HEK293T (cell line): Measurements from ENCODE around the gene LTBR.

Source experiments
- CTCF ChIA-PET: fragments of 350-600 bp; formaldehyde crosslinking; extraction: SDS; loops from one replicate; lab custom pipeline; 2021; ENCODE audit warnings: antibody characterized with exemption, inconsistent platforms; lab: Yijun Ruan, JAX
- POLR2A ChIA-PET: fragments of 350-600 bp; formaldehyde crosslinking; extraction: SDS; loops from one replicate; lab custom pipeline; 2020; ENCODE audit warnings: antibody characterized with exemption, inconsistent platforms; lab: Yijun Ruan, JAX
- DNase-seq: peaks from one replicate; pipeline ENCODE4 v3.0.0; 2012; ENCODE audit warnings: mixed read lengths; ENCODE audit errors: extremely low spot score
- ARNT ChIP-seq: fragments of 450-650 bp; IDR thresholded peaks from 2 replicates; pipeline ENCODE4 v1.6.1; 2017; ENCODE audit warnings: mild to moderate bottlenecking
- BHLHE40 ChIP-seq: fragments of 450-650 bp; IDR thresholded peaks from 2 replicates; pipeline ENCODE4 v1.6.1; 2016; ENCODE audit warnings: mild to moderate bottlenecking, moderate library complexity, borderline replicate concordance
- CTBP1 ChIP-seq: fragments of 450-650 bp; IDR thresholded peaks from 2 replicates; pipeline ENCODE4 v1.6.1; 2016; ENCODE audit warnings: borderline replicate concordance
- ELF4 ChIP-seq: fragments of 450-650 bp; IDR thresholded peaks from 2 replicates; pipeline ENCODE4 v1.6.1; 2017; ENCODE audit warnings: antibody characterized with exemption
- FOXA1 ChIP-seq: fragments of 450-650 bp; IDR thresholded peaks from 2 replicates; pipeline ENCODE4 v1.6.1; 2016; ENCODE audit warnings: mild to moderate bottlenecking
- FOXK2 ChIP-seq: fragments of 450-650 bp; IDR thresholded peaks from 2 replicates; pipeline ENCODE4 v1.6.1; 2016; ENCODE audit warnings: mild to moderate bottlenecking
- FOXM1 ChIP-seq: fragments of 450-650 bp; IDR thresholded peaks from 2 replicates; pipeline ENCODE4 v1.6.1; 2017; ENCODE audit warnings: mild to moderate bottlenecking, borderline replicate concordance
- HDGF ChIP-seq: fragments of 450-650 bp; IDR thresholded peaks from 2 replicates; pipeline ENCODE4 v1.6.1; 2017; ENCODE audit warnings: antibody characterized with exemption, borderline replicate concordance
- L3MBTL2 ChIP-seq: fragments of 450-650 bp; conservative IDR thresholded peaks from 2 replicates; pipeline ENCODE4 v1.6.1; 2016; ENCODE audit warnings: mild to moderate bottlenecking
- LEF1 ChIP-seq: fragments of 450-650 bp; IDR thresholded peaks from 2 replicates; pipeline ENCODE4 v1.6.1; 2017; ENCODE audit warnings: mild to moderate bottlenecking, borderline replicate concordance
- NFRKB ChIP-seq: fragments of 450-650 bp; IDR thresholded peaks from 2 replicates; pipeline ENCODE4 v1.6.1; 2016; ENCODE audit warnings: mild to moderate bottlenecking, moderate library complexity
- PKNOX1 ChIP-seq: fragments of 450-650 bp; IDR thresholded peaks from 2 replicates; pipeline ENCODE4 v1.6.1; 2016
- SP1 ChIP-seq: fragments of 450-650 bp; IDR thresholded peaks from 2 replicates; pipeline ENCODE4 v1.6.1; 2017
- SUZ12 ChIP-seq: fragments of 450-650 bp; IDR thresholded peaks from 2 replicates; pipeline ENCODE4 v1.6.1; 2016; ENCODE audit warnings: mild to moderate bottlenecking
- TARDBP ChIP-seq: fragments of 450-650 bp; IDR thresholded peaks from 2 replicates; pipeline ENCODE4 v1.6.1; 2016
- ZNF384 ChIP-seq: fragments of 450-650 bp; IDR thresholded peaks from 2 replicates; pipeline ENCODE4 v1.6.1; 2016

Gene LTBR

GRCh38 chr12:6384499-6385436 lies 806 bp downstream of the LTBR start:
- DNase-seq, result no peak
- CTCF ChIA-PET, result interaction anchor here (1.2 kb wide), 1 partner anchor 27 kb away, joined by 4 read pairs; no protein-coding TSS in a partner anchor
- no peak for TF ChIP-seq L3MBTL2
- TF ChIP-seq ZNF384, result no peak
- TF ChIP-seq LEF1, result no peak
- no peak for TF ChIP-seq FOXA1
- TF ChIP-seq SP1, result no peak
- TF ChIP-seq BHLHE40, result no peak
- no peak for TF ChIP-seq TARDBP
- TF ChIP-seq ARNT, result no peak
- TF ChIP-seq PKNOX1, result no peak
- TF ChIP-seq FOXK2, result no peak
- no peak for TF ChIP-seq HDGF
- POLR2A ChIA-PET, result interaction anchor here (1.1 kb wide), 1 partner anchor 86 kb away, joined by 4 read pairs; the partner anchor contains the start of gene VAMP1

- TF ChIP-seq TARDBP (no peak), PKNOX1 (no peak), ELF4 (no peak), ZNF384 (no peak), FOXA1 (no peak), SUZ12 (no peak), LEF1 (no peak), BHLHE40 (no peak), SP1 (no peak), L3MBTL2 (no peak), ARNT (no peak), HDGF (no peak), CTBP1 (no peak), FOXK2 (no peak), FOXM1 (no peak), NFRKB (no peak)
- DNase-seq, result no peak
- ChIA-PET CTCF (interaction anchor here (1.2 kb wide), 1 partner anchor 29 kb away, joined by 4 read pairs; no protein-coding TSS in a partner anchor), POLR2A (interaction anchor here (1.1 kb wide), 1 partner anchor 85 kb away, joined by 4 read pairs; the partner anchor contains the start of gene VAMP1)
Observed at GRCh38 chr12:6386038-6386437, 2.1 kb downstream of the LTBR start.

GRCh38 chr12:6386491-6386890 lies 2.5 kb downstream of the LTBR start:
- POLR2A ChIA-PET, result no interaction called here
- no peak for TF ChIP-seq TARDBP
- TF ChIP-seq PKNOX1, result no peak
- no peak for TF ChIP-seq ELF4
- no peak for TF ChIP-seq ZNF384
- no peak for TF ChIP-seq BHLHE40
- TF ChIP-seq CTBP1, result no peak
- TF ChIP-seq ARNT, result no peak
- no peak for TF ChIP-seq FOXA1
- TF ChIP-seq FOXK2, result no peak
- TF ChIP-seq SP1, result no peak
- no peak for TF ChIP-seq FOXM1
- no peak for TF ChIP-seq HDGF
- no peak for TF ChIP-seq LEF1
- TF ChIP-seq L3MBTL2, result no peak
- no peak for TF ChIP-seq SUZ12
- no peak for DNase-seq
- CTCF ChIA-PET, result no interaction called here

GRCh38 chr12:6387541-6387940 lies 3.6 kb downstream of the LTBR start:
- TF ChIP-seq HDGF (no peak), ELF4 (no peak), ARNT (no peak), TARDBP (no peak), NFRKB (no peak), L3MBTL2 (no peak), CTBP1 (no peak), FOXA1 (no peak), LEF1 (no peak), SP1 (no peak), ZNF384 (no peak), FOXM1 (no peak), SUZ12 (no peak), FOXK2 (no peak), BHLHE40 (no peak), PKNOX1 (no peak)
- no peak for DNase-seq
- CTCF ChIA-PET, result interaction anchor here (1.6 kb wide), 1 partner anchor 17 kb away, joined by 3 read pairs; no protein-coding TSS in a partner anchor
- POLR2A ChIA-PET, result interaction anchor here (1.0 kb wide), 1 partner anchor 10 kb away, joined by 3 read pairs; no protein-coding TSS in a partner anchor
